Esophagus squamous epithelium (tissue), 4 donors: ENCODE data around the gene MPST. TPM values are rescaled to one million over a fixed set of nuclear protein-coding genes. Genes with fewer than 3 reads are reported as not detected.

Experiments
- small RNA-seq, 4 donors: library from RNA; depleted of rRNA; stranded (forward); fragments of <200 nt; gene quantifications; one replicate each; pipeline ENCODE3, GENCODE V24; 2016
- total RNA-seq, 4 donors: library from RNA; depleted of rRNA; stranded (reverse); fragments of >200 nt; gene quantifications; one replicate each; pipeline ENCODE4 v1.1.0, GENCODE V29; 2016

MPST gene
- total RNA-seq, 4 donors from 2014 or later: 88.4 to 160 (median 132) TPM

Small RNAs within 50 kb of the gene (small RNA-seq; reads per million reads assigned to genes)
- 0 reads per million in 4 donors for gene RF00019

Other genes with a start within 250 kb of the MPST start
- 1 to 10 TPM; 6.1 to 9.5 (median 8.1) TPM for gene IFT27, start 243.6 kb upstream of the MPST start, total RNA-seq
- not detected for gene PVALB, start 202.7 kb upstream of the MPST start, total RNA-seq
- 10 to 100 TPM in 2 of 4 donors, 1 to 10 TPM in 2; 2.1 to 15.1 (median 8.4) TPM for gene NCF4, start 158.7 kb upstream of the MPST start, total RNA-seq
- 1 to 10 TPM; 1.5 to 6.1 (median 2.9) TPM for gene CSF2RB, start 106.1 kb upstream of the MPST start, total RNA-seq
- 100 to 1,000 TPM in 2 of 4 donors, 10 to 100 TPM in 2; 60.8 to 163 (median 82.9) TPM for gene TST, start 295 bp upstream of the MPST start, total RNA-seq
- 10 to 100 TPM in 1 of 4 donors, 1 to 10 TPM in 3; 1.1 to 10.7 (median 6.5) TPM for gene KCTD17, start 32.0 kb downstream of the MPST start, total RNA-seq
- gene TMPRSS6, start 90.0 kb downstream of the MPST start, total RNA-seq: under 1 TPM in 2 of 4 donors, not detected in 2; under 0.01 to 0.09 TPM
- 1 to 10 TPM; 1.6 to 6.5 (median 2.3) TPM for gene IL2RB, start 130.2 kb downstream of the MPST start, total RNA-seq
- gene C1QTNF6, start 168.5 kb downstream of the MPST start, total RNA-seq: 1 to 10 TPM; 1.1 to 1.7 (median 1.4) TPM
- not detected for gene SSTR3, start 192.7 kb downstream of the MPST start, total RNA-seq
- gene RAC2, start 224.5 kb downstream of the MPST start, total RNA-seq: 10 to 100 TPM; 17.3 to 27.1 (median 19.6) TPM